ENCODE measurements around the gene BMP2K. TPM values are rescaled to one million over a fixed set of nuclear protein-coding genes. Genes with fewer than 3 reads are reported as not detected.

The BMP2K gene
- total and polyA plus RNA-seq, 2 of the 8 experiments (the other 6 are each of a cell fraction or from before 2014, with no cell fraction given) = 15.6 to 24.1 TPM

- no peaks in the 10 kb centered on the region for H3K23me2 ChIP-seq (ENCODE audit: low read depth, low read length)
- no peak overlapping the region; a peak in 1 of 7 replicates for H3K9ac ChIP-seq (replicated peaks in 1 of 4; ENCODE audit: extremely low read depth in 1 of 4, low read depth in 3 of 4, low read length in 3 of 4)
- no peak overlapping the region for H2BK15ac ChIP-seq (ENCODE audit: low read length)
- H3K4me2 ChIP-seq (ENCODE audit: insufficient read depth in 1 of 2, low read depth in 2 of 2, low read length in 2 of 2) = no peak overlapping the region
- no peak overlapping the region for H4K5ac ChIP-seq (ENCODE audit: insufficient read length, low read depth, low read length)
- no peak overlapping the region for H2AFZ ChIP-seq (ENCODE audit: low read length)
- H2BK12ac ChIP-seq (ENCODE audit: low read depth, low read length) = no peak overlapping the region
- no peaks in the 10 kb centered on the region for H3K4me1 ChIP-seq (replicated peaks in 1 of 4; ENCODE audit: control insufficient read depth in 3 of 4, insufficient read depth in 4 of 4, low read length in 3 of 4)
- no peak overlapping the region for H2AK5ac ChIP-seq (ENCODE audit: low read depth, low read length)
- no peak overlapping the region for H3K14ac ChIP-seq (ENCODE audit: insufficient read length)
- CTCF ChIA-PET (ENCODE audit: partially characterized antibody) = interaction anchor here (0.6 to 1.4 kb wide), 2 partner anchors 34 to 58 kb away, joined by 3 read pairs; no protein-coding TSS in a partner anchor
- H2BK5ac ChIP-seq (ENCODE audit: low read depth, low read length) = no peak overlapping the region
- no peaks in the 10 kb centered on the region for H3K79me2 ChIP-seq (ENCODE audit: control insufficient read depth in 1 of 2, insufficient read depth in 2 of 2, low read length in 2 of 2)
- no peak overlapping the region for H2BK120ac ChIP-seq (replicated peaks; ENCODE audit: low read depth, low read length)
- H3K4ac ChIP-seq (replicated peaks; ENCODE audit: insufficient read length, low read depth, low read length) = no peak overlapping the region
- no peaks in the 10 kb centered on the region for H4K20me1 ChIP-seq (replicated peaks in 1 of 2; ENCODE audit: control insufficient read depth in 1 of 2, insufficient read depth in 2 of 2, low read length in 2 of 2)
- H4K91ac ChIP-seq (replicated peaks; ENCODE audit: insufficient read length, low read length) = no peak overlapping the region
- DNase-seq (ENCODE audit: low read depth in 1 of 2, low spot score in 2 of 2) = no peak
- H3K56ac ChIP-seq (replicated peaks; ENCODE audit: insufficient read length, low read depth, low read length) = no peak overlapping the region
- POLR2A ChIA-PET (ENCODE audit: partially characterized antibody) = no interaction called here
- FAIRE-seq = peak; percentile 19
- H3K79me1 ChIP-seq (ENCODE audit: low read depth, low read length) = no peaks in the 10 kb centered on the region
- no peak overlapping the region for H4K8ac ChIP-seq (ENCODE audit: extremely low read depth, insufficient read depth, low read length)
- no peak overlapping the region for H3K23ac ChIP-seq (ENCODE audit: insufficient read length)
- H2BK20ac ChIP-seq (ENCODE audit: low read length) = no peak overlapping the region
- H3K36me3 ChIP-seq (ENCODE audit: control insufficient read depth in 2 of 4, insufficient read depth in 4 of 4, low read length in 3 of 4) = peaks cover 3 to 25% (median 4%) of the 10 kb centered on the region in 4 experiments; a peak in 6 of 8 replicates
- no peak overlapping the region for H3K18ac ChIP-seq (ENCODE audit: extremely low read depth, low read length)
- H3K27me3 ChIP-seq (replicated peaks in 1 of 4; ENCODE audit: control insufficient read depth in 3 of 4, extremely low read depth in 1 of 4, insufficient read depth in 3 of 4, low read length in 3 of 4) = no peaks in the 10 kb centered on the region
- H3K9me3 ChIP-seq (ENCODE audit: insufficient read depth in 2 of 2, low read depth in 1 of 2, low read length in 1 of 2) = no peaks in the 10 kb centered on the region
- no peak overlapping the region for H3K27ac ChIP-seq (ENCODE audit: low read depth, low read length)
- no peak overlapping the region for H3K4me3 ChIP-seq (ENCODE audit: extremely low read depth in 1 of 4, insufficient read depth in 2 of 4, low read depth in 3 of 4, low read length in 4 of 4)
- WGBS, 2 experiments (ENCODE audit: extremely low coverage in 1 of 2, insufficient coverage in 1 of 2, insufficient read length in 1 of 2, insufficient replicate concordance in 2 of 2, low coverage in 1 of 2, low lambda C conversion rate in 2 of 2, missing lambda C conversion rate in 1 of 2) = 87% methylated on average over 4 of the region's 4 CpGs; no CpG with 5 or more reads in 1 of the 2 experiments
- TF ChIP-seq, protein P1, sequence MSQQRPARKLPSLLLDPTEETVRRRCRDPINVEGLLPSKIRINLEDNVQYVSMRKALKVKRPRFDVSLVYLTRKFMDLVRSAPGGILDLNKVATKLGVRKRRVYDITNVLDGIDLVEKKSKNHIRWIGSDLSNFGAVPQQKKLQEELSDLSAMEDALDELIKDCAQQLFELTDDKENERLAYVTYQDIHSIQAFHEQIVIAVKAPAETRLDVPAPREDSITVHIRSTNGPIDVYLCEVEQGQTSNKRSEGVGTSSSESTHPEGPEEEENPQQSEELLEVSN (IDR thresholded peaks at IDR 0.05) = no peak
- TF ChIP-seq KDM4A (IDR thresholded peaks at IDR 0.05; ENCODE audit: low read depth, low read length, severe bottlenecking) (no peak), PHF8 (conservative IDR thresholded peaks at IDR 0.05; ENCODE audit: low read depth, low read length) (no peak), RNF2 (IDR thresholded peaks at IDR 0.05; ENCODE audit: borderline replicate concordance, low read depth, low read length, missing control alignments, poor library complexity, severe bottlenecking) (no peak), SIN3A (conservative IDR thresholded peaks at IDR 0.05 in 1 of 2, IDR thresholded peaks at IDR 0.05 in 1 of 2; ENCODE audit: low read depth in 1 of 2, low read length in 2 of 2) (no peak), ZNF274 (IDR thresholded peaks at IDR 0.05; ENCODE audit: borderline replicate concordance, extremely low read depth, low read length) (no peak), RXRA (IDR thresholded peaks at IDR 0.05; ENCODE audit: insufficient read depth, low read depth, low read length) (no peak), POU5F1 (IDR thresholded peaks at IDR 0.05; ENCODE audit: low read depth, low read length) (no peak), BRCA1 (IDR thresholded peaks at IDR 0.05; ENCODE audit: low read depth, low read length) (no peak), ASH2L (IDR thresholded peaks at IDR 0.05; ENCODE audit: low read length) (no peak), CTBP2 (IDR thresholded peaks at IDR 0.05; ENCODE audit: borderline replicate concordance, insufficient read depth, insufficient read length, low read length) (no peak), TAF7 (optimal IDR thresholded peaks at IDR 0.05; ENCODE audit: borderline replicate concordance, low read depth, low read length) (no peak), SP4 (IDR thresholded peaks at IDR 0.05; ENCODE audit: low read length) (no peak)
These were observed 146.1 kb downstream of the BMP2K start for GRCh38 chr4:78922207-78922606.
